Progenitor cell of endocrine pancreas (in vitro differentiated cells): ENCODE data around the gene CYB561. TPM values are rescaled to one million over a fixed set of nuclear protein-coding genes. Genes with fewer than 3 reads are reported as not detected.

Source experiments
- DNase-seq: peaks from one replicate; pipeline ENCODE4 v3.0.0; 2021; ENCODE audit warnings: low spot score; ENCODE audit not compliant: unreplicated experiment
- H3K27ac Mint-ChIP-seq: 2 replicates; pipeline ENCODE4 v1.8.0; 2021; ENCODE audit warnings: mild to moderate bottlenecking, moderate library complexity, mixed read lengths
- H3K27me3 Mint-ChIP-seq: 2 replicates; pipeline ENCODE4 v1.8.0; 2021; ENCODE audit warnings: mixed read lengths
- H3K36me3 Mint-ChIP-seq: 2 replicates; pipeline ENCODE4 v1.8.0; 2022; ENCODE audit warnings: mixed read lengths; ENCODE audit not compliant: insufficient read depth
- H3K4me1 Mint-ChIP-seq: 2 replicates; pipeline ENCODE4 v1.8.0; 2021; ENCODE audit warnings: low read depth, mixed read lengths
- H3K4me3 Mint-ChIP-seq: 2 replicates; pipeline ENCODE4 v1.8.0; 2021; ENCODE audit warnings: low read depth, mild to moderate bottlenecking, moderate library complexity, mixed read lengths
- H3K9me3 Mint-ChIP-seq: 2 replicates; pipeline ENCODE4 v1.8.0; 2021; ENCODE audit warnings: low read depth, mixed read lengths
- total RNA-seq: library from RNA; stranded (reverse); gene quantifications from 2 replicates; pipeline ENCODE4 v1.2.1, GENCODE V29; 2021
- TF ChIP-seq, protein P1 (sequence below): fragments of 200-600 bp; sonication (generic); IDR thresholded peaks from one replicate; pipeline ENCODE4 v1.5.0; 2021; ENCODE audit warnings: antibody characterized with exemption, mild to moderate bottlenecking; ENCODE audit not compliant: unreplicated experiment

CYB561 gene
- total RNA-seq, 1 donor from 2014 or later: 34.5 TPM

GRCh38 chr17:63382826-63383225, 63.3 kb downstream of the CYB561 start:
- TF ChIP-seq, protein P1, sequence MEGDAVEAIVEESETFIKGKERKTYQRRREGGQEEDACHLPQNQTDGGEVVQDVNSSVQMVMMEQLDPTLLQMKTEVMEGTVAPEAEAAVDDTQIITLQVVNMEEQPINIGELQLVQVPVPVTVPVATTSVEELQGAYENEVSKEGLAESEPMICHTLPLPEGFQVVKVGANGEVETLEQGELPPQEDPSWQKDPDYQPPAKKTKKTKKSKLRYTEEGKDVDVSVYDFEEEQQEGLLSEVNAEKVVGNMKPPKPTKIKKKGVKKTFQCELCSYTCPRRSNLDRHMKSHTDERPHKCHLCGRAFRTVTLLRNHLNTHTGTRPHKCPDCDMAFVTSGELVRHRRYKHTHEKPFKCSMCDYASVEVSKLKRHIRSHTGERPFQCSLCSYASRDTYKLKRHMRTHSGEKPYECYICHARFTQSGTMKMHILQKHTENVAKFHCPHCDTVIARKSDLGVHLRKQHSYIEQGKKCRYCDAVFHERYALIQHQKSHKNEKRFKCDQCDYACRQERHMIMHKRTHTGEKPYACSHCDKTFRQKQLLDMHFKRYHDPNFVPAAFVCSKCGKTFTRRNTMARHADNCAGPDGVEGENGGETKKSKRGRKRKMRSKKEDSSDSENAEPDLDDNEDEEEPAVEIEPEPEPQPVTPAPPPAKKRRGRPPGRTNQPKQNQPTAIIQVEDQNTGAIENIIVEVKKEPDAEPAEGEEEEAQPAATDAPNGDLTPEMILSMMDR: no peak
- Mint-ChIP-seq H3K4me3 (no peak overlapping the region), H3K4me1 (no peaks in the 10 kb centered on the region), H3K36me3 (peaks cover 3% of the 10 kb centered on the region), H3K27ac (no peak overlapping the region), H3K27me3 (no peaks in the 10 kb centered on the region), H3K9me3 (peaks cover 3% of the 10 kb centered on the region)
- no peak for DNase-seq

Other genes with a start within 250 kb of the CYB561 start
- 6.4 and 6.8 TPM in 2 replicates for gene ACE, start 30.8 kb upstream of the CYB561 start, total RNA-seq
- gene KCNH6, start 77.1 kb upstream of the CYB561 start, total RNA-seq: 12.0 and 13.2 TPM in 2 replicates
- 134 and 135 TPM in 2 replicates for gene DCAF7, start 104.2 kb upstream of the CYB561 start, total RNA-seq
- gene TACO1, start 154.6 kb upstream of the CYB561 start, total RNA-seq: 18.2 and 19.2 TPM in 2 replicates
- 19.1 and 22.0 TPM in 2 replicates for gene MAP3K3, start 176.1 kb upstream of the CYB561 start, total RNA-seq